Parathyroid adenoma (tissue), 2 donors: Measurements from ENCODE around the gene TF.
A peak's percentile ranks its signal among the peaks of the same experiment; 100 is the strongest.

ENCODE experiments used
- H2AFZ ChIP-seq: fragments of 300-600 bp; sonication (generic); one replicate; pipeline ENCODE4 v1.7.0; 2017; ENCODE audit warnings: antibody characterized with exemption, mild to moderate bottlenecking
- H3K27ac ChIP-seq: fragments of 300-600 bp; sonication (generic); one replicate; pipeline ENCODE4 v1.7.0; 2017
- H3K27me3 ChIP-seq: fragments of 300-600 bp; sonication (generic); one replicate; pipeline ENCODE4 v1.7.0; 2017; ENCODE audit warnings: low read length; ENCODE audit not compliant: control insufficient read depth, insufficient read depth
- H3K36me3 ChIP-seq: fragments of 300-600 bp; sonication (generic); one replicate; pipeline ENCODE4 v1.7.0; 2017; ENCODE audit warnings: low read length; ENCODE audit not compliant: control insufficient read depth, insufficient read depth
- H3K4me1 ChIP-seq: fragments of 300-600 bp; sonication (generic); one replicate; pipeline ENCODE4 v1.7.0; 2017; ENCODE audit warnings: control low read depth
- H3K4me2 ChIP-seq: fragments of 300-600 bp; sonication (generic); one replicate; pipeline ENCODE4 v1.7.0; 2017; ENCODE audit warnings: low read length
- H3K4me3 ChIP-seq: fragments of 300-600 bp; sonication (generic); one replicate; pipeline ENCODE4 v1.7.0; 2017; ENCODE audit warnings: low read depth, low read length
- H3K79me2 ChIP-seq: fragments of 300-600 bp; sonication (generic); one replicate; pipeline ENCODE4 v1.7.0; 2017; ENCODE audit warnings: control low read depth
- H3K9ac ChIP-seq: fragments of 300-600 bp; sonication (generic); one replicate; pipeline ENCODE4 v1.7.0; 2017; ENCODE audit warnings: mild to moderate bottlenecking
- H3K9me3 ChIP-seq: fragments of 300-600 bp; sonication (generic); one replicate; pipeline ENCODE4 v1.7.0; 2017; ENCODE audit warnings: low read length; ENCODE audit not compliant: control insufficient read depth
- TF ChIP-seq, protein P1 (sequence below): fragments of 300-600 bp; sonication (generic); IDR thresholded peaks from one replicate; pipeline ENCODE4 v1.7.0; 2017; ENCODE audit warnings: antibody characterized with exemption, mild to moderate bottlenecking
- donor health status: primary hyperparathyroidism.

TF gene

DNA sequence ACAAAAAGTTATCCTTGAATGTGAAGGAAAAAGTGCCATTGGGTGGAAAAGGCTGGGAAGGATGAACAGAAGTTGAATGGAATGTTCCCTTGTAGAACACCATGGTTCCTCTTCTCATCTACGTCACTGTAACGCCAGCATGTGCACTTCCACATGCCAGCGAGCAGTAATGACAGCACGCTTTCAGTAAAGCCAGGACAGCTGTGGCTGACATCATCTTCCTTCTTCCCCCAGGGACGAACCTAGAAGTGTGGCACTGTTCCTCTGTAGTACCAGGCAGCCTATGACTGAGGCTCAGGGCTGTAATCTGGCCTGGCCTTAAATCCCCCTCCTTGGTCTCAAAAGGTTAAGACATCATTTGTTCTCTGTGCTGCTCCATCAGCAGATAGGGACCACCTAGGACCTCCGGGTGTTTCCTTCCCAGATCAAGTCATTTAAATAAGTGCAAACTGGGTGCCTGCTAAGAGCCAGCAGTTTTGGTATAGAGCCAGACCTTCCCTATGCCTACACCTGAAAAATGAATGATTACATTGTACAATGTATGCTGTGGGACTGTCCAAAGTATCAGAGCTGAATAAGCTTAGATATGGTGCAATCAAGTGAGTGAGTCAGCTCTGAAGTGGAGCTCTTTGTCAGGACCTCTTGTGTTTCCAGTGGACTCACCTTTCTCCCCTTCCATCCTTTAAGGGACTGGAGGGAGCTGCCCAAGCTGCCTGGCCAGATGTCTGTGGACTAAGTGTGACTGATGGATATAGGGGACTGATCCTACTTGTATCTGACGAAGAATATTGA is 53.8 kb downstream of the TF start:
- TF ChIP-seq, protein P1, sequence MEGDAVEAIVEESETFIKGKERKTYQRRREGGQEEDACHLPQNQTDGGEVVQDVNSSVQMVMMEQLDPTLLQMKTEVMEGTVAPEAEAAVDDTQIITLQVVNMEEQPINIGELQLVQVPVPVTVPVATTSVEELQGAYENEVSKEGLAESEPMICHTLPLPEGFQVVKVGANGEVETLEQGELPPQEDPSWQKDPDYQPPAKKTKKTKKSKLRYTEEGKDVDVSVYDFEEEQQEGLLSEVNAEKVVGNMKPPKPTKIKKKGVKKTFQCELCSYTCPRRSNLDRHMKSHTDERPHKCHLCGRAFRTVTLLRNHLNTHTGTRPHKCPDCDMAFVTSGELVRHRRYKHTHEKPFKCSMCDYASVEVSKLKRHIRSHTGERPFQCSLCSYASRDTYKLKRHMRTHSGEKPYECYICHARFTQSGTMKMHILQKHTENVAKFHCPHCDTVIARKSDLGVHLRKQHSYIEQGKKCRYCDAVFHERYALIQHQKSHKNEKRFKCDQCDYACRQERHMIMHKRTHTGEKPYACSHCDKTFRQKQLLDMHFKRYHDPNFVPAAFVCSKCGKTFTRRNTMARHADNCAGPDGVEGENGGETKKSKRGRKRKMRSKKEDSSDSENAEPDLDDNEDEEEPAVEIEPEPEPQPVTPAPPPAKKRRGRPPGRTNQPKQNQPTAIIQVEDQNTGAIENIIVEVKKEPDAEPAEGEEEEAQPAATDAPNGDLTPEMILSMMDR = no peak
- H3K36me3 ChIP-seq = no peaks in the 10 kb centered on the region
- no peaks in the 10 kb centered on the region for H3K27me3 ChIP-seq
- no peak overlapping the region for H3K4me3 ChIP-seq
- H3K27ac ChIP-seq = no peak overlapping the region
- H3K4me1 ChIP-seq = peaks cover 4% of the 10 kb centered on the region
- no peaks in the 10 kb centered on the region for H3K79me2 ChIP-seq
- H2AFZ ChIP-seq = no peak overlapping the region
- no peak overlapping the region for H3K4me2 ChIP-seq
- no peak overlapping the region for H3K9ac ChIP-seq
- H3K9me3 ChIP-seq = no peaks in the 10 kb centered on the region

DNA sequence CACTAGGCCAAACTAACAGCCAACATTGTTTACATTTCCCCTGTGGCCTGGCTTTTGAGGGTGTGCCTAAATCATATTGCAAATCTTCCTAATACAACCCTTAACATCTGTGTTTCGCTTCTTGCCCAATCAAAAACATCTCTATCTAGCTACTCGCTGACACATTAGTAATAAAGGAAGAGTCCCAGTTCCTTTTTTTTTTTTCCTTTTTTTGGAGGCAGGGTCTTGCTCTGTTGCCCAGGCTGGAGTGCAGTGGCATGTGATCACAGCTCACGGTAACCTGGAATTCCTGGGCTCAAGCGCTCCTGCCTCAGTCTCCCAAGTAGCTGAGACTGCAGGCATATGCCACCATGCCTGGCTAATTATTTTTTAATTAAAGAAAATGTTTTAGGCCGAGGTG is 57.3 kb downstream of the TF start:
- no peaks in the 10 kb centered on the region for H3K9me3 ChIP-seq

DNA sequence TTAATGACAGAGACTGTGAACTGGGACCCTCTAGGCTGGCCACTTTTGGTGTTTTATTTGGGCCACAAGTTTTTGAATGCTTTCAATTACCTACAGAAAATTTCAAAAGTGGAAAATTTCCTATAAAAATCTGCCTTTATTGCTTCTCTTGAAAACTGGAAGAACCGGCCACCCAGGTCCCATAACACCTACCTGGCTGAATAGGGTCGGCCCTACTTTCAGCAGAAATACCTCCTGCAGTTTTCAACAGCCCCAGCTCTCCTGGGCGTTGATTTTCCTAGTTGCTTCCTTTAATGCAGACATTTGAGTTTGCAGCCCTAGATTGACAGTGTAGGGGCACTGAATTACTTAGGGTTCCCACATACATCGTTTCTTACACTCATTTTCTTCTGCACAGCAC is 58.7 kb downstream of the TF start:
- H3K4me2 ChIP-seq = peak overlapping the region; percentile 60
- no peaks in the 10 kb centered on the region for H3K27me3 ChIP-seq
- H3K9me3 ChIP-seq = no peaks in the 10 kb centered on the region
- H3K27ac ChIP-seq = no peak overlapping the region
- H3K9ac ChIP-seq = no peak overlapping the region
- TF ChIP-seq, protein P1 = no peak
- no peaks in the 10 kb centered on the region for H3K79me2 ChIP-seq
- peaks cover 5% of the 10 kb centered on the region for H3K4me1 ChIP-seq
- no peaks in the 10 kb centered on the region for H3K36me3 ChIP-seq
- peak overlapping the region; percentile 79 for H3K4me3 ChIP-seq
- H2AFZ ChIP-seq = peak overlapping the region; percentile 96

More for the DNA sequence above, 57.3 kb downstream of the TF start:
- Histone ChIP-seq H3K4me1 (peaks cover 5% of the 10 kb centered on the region), H3K4me3 (no peak overlapping the region), H2AFZ (no peak overlapping the region), H3K9ac (no peak overlapping the region), H3K4me2 (no peak overlapping the region), H3K27me3 (no peaks in the 10 kb centered on the region), H3K27ac (no peak overlapping the region), H3K36me3 (no peaks in the 10 kb centered on the region), H3K79me2 (no peaks in the 10 kb centered on the region)
- TF ChIP-seq, protein P1 = no peak

DNA sequence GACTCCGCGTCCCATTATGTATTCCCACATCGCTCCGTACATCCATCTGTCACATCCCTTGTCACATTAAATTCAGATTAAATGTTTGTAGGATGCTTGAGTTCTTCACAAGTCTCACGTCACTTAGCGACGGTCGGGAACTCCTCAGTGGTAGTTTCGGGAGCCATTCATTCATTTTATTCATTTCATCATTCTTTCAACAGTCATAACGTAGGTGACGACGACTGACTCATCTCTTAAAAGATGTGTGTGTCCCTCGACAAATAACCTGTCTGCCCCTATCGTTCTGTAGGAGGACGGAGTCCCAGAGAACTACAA is 59.1 kb downstream of the TF start:
- Histone ChIP-seq H3K79me2 (no peaks in the 10 kb centered on the region), H2AFZ (peak overlapping the region; percentile 96), H3K9ac (no peak overlapping the region), H3K9me3 (no peaks in the 10 kb centered on the region), H3K27me3 (no peaks in the 10 kb centered on the region), H3K4me1 (peaks cover 5% of the 10 kb centered on the region), H3K4me2 (peak overlapping the region; percentile 60), H3K36me3 (no peaks in the 10 kb centered on the region), H3K27ac (peak overlapping the region; percentile 66), H3K4me3 (peak overlapping the region; percentile 79)
- TF ChIP-seq, protein P1 = no peak
